Islet precursor cell (in vitro differentiated cells): ENCODE data around the gene SRD5A3.

Source experiments
- DNase-seq: peaks from one replicate; pipeline ENCODE4 v3.0.0-alpha.2; 2018

SRD5A3 gene

DNA sequence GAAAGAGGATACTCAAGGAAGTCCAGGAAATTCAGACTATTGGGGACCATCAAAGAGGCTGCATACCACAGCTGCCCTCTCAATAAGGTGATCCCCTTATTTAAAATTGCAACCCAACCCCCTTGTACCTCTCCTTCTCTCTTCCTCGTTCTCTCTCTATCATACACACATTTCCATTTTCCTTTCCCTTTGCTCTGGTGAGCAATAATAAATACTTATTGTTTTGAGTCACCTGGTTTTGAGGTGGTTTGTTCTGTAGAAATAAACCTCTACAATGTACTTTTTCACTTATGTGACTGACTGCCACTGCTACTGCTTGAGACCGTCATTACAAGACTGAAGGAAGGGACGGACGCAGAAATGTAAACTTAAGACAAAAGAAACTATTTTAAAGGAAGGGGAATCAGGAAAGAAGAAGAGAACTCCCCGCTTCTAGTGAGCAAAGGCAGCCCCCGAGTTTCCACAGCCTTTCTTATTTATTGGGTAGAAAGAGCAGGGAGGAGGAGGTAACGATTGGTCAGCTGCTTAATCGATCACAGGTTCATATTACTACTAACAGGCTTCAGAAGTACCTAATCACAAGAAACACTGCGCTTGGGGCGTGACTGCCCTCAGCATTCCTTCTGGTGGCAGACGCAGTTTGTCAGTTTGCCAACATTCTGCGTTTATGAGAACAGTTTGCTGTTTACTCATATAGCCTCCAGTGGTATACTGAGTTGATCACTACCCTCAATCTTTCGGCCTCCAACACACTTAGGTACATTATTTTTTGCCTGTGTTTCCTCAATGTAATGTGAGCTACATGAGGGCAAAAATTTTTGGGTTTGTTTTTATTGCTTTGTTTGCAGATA lies 32.8 kb downstream of the SRD5A3 start:
- no peak for DNase-seq

DNA sequence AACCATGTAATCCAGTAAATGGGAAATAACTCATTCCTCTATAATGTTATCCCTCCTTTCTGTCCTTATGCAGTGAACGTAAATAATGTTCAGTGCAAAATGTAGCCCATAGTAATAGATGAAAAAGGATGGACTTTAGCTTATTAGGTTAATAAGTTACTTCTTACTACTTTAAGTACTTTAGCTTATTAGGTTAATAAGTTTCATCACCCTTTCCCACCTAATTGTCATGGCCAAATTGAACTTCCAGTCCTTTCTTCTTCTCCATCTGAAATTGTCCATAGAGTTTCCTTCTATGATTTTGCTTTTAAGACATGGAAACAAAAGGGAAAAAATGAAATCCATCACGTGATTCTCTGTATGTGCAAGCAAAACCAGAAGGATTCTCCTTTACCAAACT lies 34.5 kb downstream of the SRD5A3 start:
- no peak for DNase-seq

DNA sequence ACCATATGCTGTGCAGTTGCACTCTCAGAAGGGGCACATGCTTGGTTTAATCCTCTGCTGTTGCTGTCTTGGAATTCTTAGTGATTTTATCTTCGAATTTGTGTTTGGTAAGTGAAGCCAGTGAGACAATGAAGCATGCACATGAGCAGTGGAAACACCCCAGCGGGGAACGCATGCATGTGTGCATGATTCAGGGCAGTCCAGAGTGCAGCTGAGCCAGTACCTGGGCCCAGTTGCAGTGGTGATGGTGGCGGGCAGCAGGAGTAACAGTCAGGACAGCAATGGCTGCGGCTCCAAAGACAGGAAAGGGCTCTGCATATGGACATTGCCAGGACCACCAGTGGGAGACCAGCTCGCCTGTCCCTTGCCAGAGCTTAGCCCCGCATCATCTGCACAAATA lies 35.5 kb downstream of the SRD5A3 start:
- peak; percentile 50 for DNase-seq

DNA sequence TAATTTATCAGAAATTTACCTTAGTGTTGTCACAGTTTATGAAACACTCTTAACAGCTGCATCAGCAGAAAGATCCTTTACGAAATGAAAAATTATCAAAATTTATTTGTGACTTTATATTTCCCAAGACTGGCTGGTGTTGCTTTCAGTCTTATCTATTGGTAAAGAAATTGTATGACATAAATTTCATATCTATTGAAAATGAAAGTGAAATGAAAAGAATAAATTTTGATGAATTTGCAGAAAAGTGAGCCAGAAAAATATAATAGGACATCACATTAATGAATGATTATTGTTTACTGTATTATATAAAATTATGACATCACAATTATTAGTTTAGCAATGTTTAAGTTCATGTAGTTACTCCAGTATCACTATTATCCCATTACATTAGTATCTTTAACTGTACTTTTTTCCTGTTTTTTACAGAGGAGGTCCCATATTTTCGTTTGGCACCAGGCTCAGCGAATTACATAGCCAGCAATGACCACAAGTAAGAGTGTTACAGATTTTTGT lies 36.5 kb downstream of the SRD5A3 start:
- DNase-seq: no peak

DNA sequence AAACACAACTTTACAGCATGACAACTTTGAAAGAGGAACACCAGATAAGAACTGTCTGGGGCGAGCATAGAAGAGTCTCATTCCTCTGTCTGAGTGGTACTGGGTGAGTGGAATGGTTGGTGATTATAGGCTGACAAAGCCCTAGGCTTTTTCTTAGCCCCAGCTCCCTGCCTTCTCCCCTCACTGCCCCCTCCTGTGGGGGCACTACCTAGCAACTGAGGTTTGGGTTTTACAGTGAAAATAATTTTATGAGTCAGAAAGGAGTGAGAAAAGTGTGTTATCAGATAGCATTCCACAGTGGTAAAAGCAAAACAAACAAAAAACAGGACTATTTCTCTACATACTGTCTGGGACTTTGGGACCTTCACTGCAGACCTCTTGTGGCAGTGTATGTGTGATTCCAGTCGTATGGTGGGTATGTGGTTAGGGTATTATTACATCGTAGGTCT lies 39.2 kb downstream of the SRD5A3 start:
- DNase-seq: peak; percentile 73

DNA sequence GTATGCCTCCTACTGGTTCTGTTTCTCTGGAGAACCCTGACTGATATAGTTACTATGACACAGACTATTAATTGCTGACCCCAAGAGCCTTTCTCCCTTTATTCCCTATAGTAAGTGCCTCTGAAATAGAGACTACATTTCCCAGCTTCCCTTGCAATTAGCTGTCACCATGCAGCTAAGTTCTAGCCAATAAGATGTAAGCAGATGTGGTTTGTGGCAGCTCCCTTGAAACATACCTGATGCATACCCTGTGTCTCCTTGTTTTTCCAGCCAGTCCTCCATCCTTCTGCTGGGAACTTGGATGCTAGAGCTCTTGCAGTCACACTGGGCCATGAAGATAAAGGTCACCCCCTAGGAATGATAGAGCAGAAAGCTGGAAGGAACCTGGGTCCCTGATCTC lies 40.0 kb downstream of the SRD5A3 start:
- DNase-seq: peak; percentile 65

DNA sequence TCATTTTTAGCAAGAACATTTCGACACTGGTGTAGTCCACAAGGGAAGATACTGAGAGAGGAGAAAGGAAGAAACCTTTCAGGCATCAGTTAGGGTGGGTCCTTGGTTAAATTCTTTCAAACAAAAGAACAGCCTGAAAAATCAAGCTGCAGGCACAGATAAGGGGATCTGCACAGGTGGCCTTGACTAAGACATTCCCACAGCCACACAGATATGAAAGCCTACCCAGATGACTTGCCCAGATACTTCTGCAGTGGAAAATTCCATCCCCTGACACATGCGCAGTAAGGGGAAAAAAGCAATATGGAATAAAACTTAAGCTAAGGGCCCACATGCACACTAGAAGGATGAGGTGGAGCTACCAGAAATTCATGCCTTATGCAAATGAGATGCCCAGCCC lies 40.8 kb downstream of the SRD5A3 start:
- DNase-seq: no peak

DNA sequence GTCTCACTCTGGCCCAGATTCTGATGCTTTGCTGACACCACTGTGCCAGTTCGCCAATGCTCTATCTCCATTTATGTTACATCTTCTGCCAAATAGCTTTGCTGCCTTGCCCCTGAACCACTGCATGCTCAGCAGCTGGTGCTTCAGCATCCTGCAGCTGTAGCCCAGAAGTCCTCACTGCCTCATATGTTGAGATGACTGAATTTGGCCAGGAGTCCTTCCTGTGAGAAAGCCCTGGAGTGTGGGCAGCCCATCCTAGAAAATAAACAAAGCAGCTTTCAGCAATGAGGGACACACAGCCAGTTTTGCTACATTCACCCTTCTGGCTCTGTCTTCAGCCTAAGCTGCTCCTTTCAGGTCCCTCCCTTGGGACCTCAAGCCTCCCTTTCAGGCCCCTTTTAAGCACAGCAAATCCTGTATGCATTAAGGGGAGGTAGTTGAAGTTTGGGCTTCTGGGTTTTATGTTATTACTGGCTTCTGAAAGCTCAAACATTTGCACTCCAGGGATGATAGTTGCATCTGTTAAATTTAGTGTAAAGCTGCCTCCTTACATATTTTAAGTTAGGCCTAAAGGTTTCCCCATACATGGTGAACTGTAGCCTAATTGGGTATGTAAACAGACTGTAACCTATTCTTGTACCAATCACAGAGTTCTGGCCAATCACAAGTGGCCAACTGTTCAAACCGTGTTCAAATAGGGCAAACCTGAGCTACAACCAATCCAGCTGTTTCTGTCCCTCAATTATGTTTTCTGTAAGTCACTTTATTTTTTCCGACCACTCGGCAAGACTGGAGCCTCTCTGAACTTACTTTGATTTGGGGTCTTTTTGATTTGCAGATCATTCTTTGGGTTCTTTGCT lies 47.6 kb downstream of the SRD5A3 start:
- DNase-seq: no peak

DNA sequence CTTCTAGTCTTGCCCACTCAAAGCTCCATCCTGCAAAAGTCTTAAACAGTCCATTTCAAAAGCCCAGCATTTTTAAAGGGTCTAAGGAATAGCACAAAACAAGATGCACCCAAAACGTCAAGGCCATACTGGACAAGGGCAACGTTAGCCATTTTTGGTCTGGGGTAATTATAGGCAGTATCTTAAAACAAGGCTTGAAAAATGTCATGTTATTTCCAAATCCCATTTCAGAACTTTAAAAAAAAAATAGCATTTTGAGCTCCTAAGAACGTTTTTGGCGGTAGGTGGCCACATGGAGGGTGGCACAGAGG lies 49.1 kb downstream of the SRD5A3 start:
- no peak for DNase-seq

DNA sequence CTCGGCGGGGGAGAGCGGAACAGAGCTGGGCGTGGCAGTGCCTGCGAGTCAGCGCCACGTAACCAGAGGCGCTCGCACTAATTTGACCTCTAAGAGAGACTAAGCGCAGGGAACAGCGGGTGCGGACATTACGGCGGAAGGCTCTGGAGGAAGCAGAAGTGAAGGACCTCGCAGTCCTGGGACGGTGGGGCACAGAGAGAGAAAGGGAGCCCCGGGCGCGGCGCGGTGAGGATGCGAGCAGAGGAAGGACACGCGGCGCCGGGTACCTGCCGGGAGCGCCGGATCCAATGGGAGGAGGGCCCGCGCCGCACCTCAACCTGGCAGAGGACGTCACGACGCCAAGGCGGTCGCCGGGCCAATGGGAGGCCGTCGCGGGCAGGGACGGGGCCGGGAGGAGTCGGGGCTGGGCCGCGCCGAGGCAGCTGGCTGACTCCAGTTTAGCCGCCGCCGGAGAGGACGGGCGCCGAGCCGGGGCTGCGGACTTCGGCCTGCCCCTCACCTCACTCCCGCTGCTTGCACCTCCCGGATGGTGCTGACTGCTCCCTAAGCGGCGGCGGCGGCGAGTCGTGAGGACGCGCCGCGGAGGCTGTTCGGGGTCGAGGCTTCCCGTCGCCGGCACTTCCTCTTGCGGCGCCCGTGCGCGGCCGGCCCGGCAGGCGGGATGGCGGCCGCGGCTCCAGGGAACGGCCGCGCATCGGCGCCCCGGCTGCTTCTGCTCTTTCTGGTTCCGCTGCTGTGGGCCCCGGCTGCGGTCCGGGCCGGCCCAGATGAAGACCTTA lies 49.7 kb downstream of the SRD5A3 start, which contains the start of gene TMEM165:
Gene TMEM165 (plus strand): TSS at position 429 of the 779 bp plus-strand sequence. CDS start 233 bp downstream, at position 662.
- peak; percentile 97 for DNase-seq

DNA sequence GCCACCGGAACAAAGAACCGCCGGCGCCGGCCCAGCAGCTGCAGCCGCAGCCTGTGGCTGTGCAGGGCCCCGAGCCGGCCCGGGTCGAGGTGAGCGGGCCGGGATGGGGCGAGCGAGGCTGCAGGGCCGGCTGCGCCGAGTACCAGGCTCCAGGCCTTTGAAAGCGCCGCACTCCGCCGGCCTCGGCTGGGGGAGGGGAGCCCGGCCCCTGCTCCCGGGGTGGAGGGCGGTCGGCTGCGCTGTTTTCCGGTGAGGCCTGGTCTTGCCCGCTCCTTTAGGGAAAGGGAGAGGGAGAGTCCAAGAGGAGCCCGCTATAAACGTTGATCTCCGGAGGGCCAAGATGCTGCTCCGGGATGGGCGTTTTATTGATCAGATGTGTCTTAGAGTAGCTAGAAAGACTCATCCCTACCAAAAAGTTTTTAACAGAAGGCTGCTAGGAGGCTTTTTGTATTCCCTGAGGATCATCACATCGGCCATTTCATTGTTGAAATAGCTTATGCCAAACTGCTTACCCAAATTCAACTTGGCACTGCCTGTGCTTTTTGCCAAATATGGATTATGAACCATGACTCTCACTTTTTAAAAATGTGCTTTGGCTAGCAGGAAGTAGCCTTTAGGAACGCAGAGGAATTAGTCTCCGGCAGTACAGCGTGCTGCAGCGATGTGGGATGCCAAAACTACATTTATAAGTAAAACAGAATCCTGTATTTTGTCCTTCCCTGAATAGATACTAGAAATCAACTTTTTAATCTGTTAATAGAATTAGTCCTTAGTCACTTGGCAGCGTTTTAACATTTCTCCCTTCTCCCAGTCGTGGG lies 50.5 kb downstream of the SRD5A3 start:
- peak; percentile 72 for DNase-seq

DNA sequence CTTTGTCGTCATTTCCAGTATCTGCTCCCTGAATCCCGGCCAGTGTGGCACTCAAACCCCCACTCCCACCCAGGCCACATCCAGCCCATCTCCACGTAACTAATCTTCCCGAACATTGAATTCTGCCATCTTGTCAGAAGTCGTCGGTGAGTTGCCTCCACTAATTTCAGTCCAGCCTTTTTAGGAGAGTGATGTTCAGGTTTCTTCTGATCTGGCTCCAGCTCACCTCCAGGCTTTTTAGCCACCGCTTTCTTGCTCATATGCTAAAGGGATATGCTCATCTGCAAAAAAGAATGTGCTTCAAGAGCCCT lies 51.0 kb downstream of the SRD5A3 start:
- DNase-seq: peak; percentile 49

DNA sequence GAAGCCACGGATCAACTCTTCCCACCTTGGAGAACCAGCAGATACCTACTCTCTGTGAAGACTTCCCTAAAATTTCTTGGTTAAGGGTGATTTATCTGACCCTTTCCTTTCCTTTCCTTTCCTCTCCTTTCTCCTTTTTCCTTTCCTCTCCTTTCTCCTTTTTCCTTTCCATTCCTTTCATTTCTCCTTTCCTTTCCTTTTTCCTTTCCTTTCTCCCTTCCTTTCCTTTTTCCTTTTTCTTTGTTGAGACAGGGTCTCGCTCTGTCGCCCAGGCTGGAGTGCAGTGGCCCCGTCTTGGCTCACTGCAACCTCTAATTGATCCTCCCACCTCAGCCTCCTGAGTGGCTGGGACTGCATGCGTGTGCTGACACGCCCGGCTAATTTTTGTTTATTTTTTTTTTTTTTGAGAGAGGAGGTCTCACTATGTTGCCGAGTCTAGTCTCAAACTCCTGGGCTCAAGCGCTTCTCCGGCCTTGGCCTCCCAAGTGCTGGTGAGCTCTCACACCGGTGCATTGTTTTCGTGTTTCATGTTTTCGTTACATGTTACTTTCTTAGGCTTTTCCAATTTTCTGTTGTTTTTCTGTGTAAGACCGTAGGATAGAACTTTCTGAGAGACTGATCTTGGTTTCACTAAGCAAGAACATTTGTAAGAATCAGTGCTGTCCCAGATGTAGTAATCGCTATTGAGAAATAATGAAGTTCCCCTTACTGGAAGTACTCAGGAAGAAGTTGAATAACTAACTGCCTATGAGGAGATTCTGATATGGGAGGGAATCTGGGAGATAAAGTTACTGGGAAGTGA lies 51.7 kb downstream of the SRD5A3 start:
- peak; percentile 52 for DNase-seq

DNA sequence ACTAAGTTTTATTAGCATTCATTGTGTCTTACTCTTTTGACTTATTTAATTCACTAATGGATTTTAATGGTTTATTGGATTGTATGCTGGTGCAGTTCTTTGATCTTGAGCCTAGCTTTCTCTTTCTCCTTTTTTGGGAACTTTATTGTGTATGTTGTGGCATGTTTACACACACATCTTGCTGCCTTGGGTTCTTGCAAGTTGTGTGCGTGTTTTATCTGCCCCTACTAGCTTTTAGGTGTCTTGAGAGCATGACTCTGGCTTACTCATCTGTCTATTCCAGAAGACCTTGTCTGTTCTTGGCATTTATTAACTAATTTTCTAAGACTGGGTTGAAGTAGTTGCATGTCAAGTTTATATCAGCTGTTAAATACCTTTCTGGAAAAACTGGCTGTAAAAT lies 52.4 kb downstream of the SRD5A3 start:
- no peak for DNase-seq

DNA sequence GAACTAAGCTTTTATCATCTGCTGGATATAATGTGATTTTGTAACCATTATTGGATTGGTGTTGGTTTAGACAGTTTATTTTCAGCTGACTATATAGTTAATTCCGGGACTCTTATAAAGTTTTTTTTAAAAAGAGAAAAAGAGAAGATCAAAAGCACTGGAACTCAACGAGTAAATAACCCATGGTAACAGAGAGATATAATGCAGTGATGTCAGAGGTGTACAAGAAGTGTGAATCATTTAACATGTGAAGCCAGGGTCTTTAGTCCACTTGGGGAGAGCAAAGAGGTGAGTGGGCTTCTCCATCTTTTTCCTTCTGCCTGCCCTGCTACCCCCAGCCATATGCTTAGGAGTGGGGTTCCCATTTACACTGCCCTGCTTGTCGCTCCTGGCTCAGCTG lies 52.9 kb downstream of the SRD5A3 start:
- DNase-seq: no peak

DNA sequence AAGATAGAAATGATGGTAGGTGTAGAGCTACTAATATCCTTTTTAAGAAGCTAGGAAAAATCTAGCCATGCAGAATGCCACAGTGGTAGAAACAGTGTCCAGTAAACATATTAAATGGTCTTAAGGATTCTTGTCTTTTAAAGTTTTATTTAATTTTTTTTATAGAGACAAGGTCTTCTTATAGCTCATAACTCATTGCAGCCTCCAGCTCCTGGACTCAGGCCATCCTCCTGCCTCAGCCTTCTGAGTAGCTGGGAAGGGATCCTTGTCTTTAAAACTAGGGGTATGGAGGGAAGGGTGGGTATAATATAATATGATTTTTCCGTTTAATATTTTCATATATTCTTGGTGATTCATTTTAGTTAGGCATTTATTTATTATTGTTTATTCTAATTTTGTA lies 53.5 kb downstream of the SRD5A3 start:
- DNase-seq: peak; percentile 14

DNA sequence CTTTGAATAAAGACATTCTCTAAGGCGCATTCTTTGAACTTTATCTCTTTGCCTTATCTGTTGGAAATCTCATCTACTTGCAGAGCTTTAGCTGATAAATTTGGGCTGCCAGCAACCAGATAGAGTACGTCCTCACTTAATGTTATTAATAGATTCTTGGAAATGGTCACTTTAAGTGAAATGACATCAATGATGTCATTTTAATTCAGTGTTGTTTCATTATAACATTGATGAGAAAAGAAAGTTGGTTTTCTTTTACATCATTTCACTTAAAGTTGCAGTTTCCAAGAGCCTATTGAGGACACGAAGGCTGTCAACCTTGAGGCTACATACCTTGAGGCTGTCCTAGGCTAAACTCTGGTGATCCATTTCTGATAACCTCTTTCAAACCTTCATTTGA lies 59.0 kb downstream of the SRD5A3 start:
- no peak for DNase-seq

DNA sequence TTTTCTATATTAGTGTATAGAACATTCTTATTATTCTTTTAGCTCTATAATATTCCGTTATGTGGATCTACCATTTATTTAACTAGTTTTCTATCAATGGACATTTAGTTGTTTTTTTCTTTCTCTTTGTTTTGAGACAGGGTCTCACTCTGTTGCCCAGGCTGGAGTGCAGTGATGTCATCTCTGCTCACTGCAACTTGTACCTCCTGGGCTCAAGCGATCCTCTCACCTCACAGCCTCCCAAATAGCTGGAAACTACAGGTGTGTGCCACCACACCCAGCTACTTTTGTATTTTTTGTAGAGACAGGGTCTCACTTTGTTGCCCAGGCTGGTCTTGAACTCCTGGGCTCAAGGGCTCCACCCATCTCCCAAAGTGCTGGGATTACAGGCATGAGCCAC lies 60.5 kb downstream of the SRD5A3 start:
- no peak for DNase-seq

DNA sequence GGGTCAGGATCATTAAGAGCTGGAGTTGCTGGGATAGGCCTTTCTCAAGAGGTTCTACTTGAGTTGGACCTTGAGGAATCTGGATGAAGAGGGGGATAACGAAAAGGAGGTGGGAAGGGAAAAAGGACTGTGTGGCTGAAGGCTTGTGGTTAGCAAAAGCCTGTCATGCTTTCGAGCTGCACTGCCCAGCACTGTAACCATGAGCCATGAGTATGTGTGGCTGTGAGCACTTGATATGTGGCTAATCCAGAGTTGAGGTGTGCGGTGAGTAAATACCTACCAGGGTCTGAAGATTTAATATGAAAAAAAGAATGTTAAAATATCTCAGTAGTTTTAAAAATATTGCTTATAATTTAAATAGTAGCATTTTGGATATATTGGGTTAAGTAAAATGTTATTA lies 61.1 kb downstream of the SRD5A3 start:
- DNase-seq: no peak

DNA sequence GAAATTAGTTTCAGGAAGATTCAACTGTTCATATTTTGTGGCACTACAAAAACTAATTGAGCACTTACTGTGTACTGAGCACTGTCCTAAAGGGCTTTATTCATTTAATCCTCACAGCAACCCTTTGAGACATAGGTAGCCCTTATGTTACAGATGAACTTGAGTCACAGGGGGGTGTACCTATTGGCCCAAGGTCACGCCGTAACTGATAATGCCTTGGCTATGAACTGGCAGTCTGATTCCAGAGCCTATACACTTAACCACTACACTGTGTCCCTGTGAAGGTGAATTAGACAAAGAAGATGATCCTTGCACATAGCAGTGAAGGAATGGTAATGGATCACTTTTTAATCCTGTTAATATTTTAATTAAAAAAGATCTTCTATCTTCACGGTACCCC lies 61.7 kb downstream of the SRD5A3 start:
- no peak for DNase-seq

DNA sequence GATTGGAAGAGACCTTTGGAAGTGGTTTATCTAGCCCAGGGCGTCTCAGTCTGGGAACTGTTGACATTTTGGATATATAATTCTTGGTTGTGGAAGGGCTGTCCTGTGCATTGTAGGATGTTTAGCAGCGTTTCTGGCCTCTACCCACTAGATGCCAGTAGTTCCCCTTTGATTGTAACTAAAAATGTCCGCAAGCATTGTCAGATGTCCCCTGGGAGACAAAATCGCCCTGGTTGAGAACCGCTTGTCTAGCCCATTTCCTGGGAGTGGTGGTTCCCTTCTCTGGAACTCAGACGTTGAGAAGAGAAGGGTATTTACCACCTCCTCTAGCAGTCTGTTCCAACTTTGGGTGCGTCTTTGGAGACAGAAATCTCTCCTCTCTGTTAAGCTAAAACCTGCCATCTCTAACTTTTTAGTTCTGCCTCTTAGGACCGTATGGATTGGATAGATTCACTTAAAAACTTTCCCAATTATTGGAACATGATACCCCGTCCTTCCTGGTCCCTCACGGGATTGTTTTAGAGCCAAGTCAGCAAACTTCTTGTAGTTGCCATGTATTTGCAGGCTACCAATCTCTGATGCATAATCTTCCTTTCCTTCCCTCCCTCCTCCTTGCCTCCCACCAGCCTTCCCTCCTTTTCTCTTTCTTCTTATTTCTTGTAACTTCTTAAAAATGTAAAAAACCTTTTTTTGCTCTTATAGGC lies 63.6 kb downstream of the SRD5A3 start:
- peak; percentile 74 for DNase-seq
